Heart right ventricle (tissue), 16 donors: ENCODE results near the gene PTPRN. TPM values are rescaled to one million over a fixed set of nuclear protein-coding genes. Genes with fewer than 3 reads are reported as not detected.

Experiments used
- ATAC-seq, 8 donors: fragments of 200-7000 bp; cut with Tn5 transposase; one replicate each; pipeline ENCODE4 v1.9.1; 2020; ENCODE audit warnings: mild to moderate bottlenecking in 8 of 8, moderate library complexity in 8 of 8, moderate number of reproducible peaks in 1 of 8
- DNase-seq, 2 donors: peaks; one replicate each; pipeline ENCODE4 v3.0.0-alpha.2; 2020
- H3K27ac ChIP-seq, 10 donors: fragments of 200-600 bp; sonication (generic) in 2 of 10; one replicate each; pipeline versions ENCODE4 v1.5.0 to v1.8.0; 2020 to 2022; ENCODE audit warnings: mild to moderate bottlenecking in 3 of 10
- H3K27me3 ChIP-seq, 7 donors: fragments of 200-600 bp; one replicate each; pipeline ENCODE4 v1.8.0; 2021 to 2022; ENCODE audit warnings: mild to moderate bottlenecking in 2 of 7
- H3K36me3 ChIP-seq, 9 donors: fragments of 200-600 bp; sonication (generic) in 1 of 9; one replicate each; pipeline versions ENCODE4 v1.5.0 to v1.8.0; 2020 to 2022; ENCODE audit warnings: mild to moderate bottlenecking in 2 of 9
- H3K4me1 ChIP-seq, 9 donors: fragments of 200-600 bp; sonication (generic) in 1 of 9; one replicate each; pipeline versions ENCODE4 v1.5.0 to v1.8.0; 2020 to 2022; ENCODE audit warnings: mild to moderate bottlenecking in 4 of 9
- H3K4me3 ChIP-seq, 10 donors: fragments of 200-600 bp; sonication (generic) in 2 of 10; one replicate each; pipeline versions ENCODE4 v1.5.0 to v1.8.0; 2020 to 2022; ENCODE audit warnings: mild to moderate bottlenecking in 7 of 10, moderate library complexity in 2 of 10
- H3K9me3 ChIP-seq, 11 donors: fragments of 200-600 bp in 10 of 11; sonication (generic) in 2 of 11; one replicate each; pipeline versions ENCODE4 v1.5.0 to v1.8.0; 2013 to 2022; ENCODE audit warnings: mild to moderate bottlenecking in 2 of 11, control low read depth in 1 of 11, moderate library complexity in 1 of 11
- WGBS, 2 donors: extraction: QIAGEN DNeasy Blood & Tissue Kit; methylation state at CpG; one replicate each; pipeline ENCODE4 v1.1.7; 2013; ENCODE audit warnings: inconsistent platforms in 1 of 2; 5-methylcytosine and 5-hydroxymethylcytosine counted together
- intact Hi-C, 10 donors: fragments of 100-400 bp; cut with DNase I; formaldehyde crosslinking; loops; one replicate each; pipeline versions ENCODE4 v1.11.1 to v1.14.2; 2022
- polyA plus RNA-seq, 2 donors: library from polyadenylated mRNA; stranded (reverse); fragments of 200-250 nt; gene quantifications; one replicate each; pipeline ENCODE4 v1.2.3, GENCODE V29; 2013
- total RNA-seq, 10 donors: library from RNA; stranded (reverse); fragmentation: NEBNext Ultra II Directional in 3 of 10; extraction: Animal tissue kit (Norgen Biotek cat#: 25700) in 3 of 10; gene quantifications; one replicate each; pipeline versions ENCODE4 v1.2.1 to v1.2.4, GENCODE V29; 2021 to 2023
- TF ChIP-seq, protein P1 (sequence below), 9 donors: fragments of 200-600 bp; sonication (generic) in 2 of 9; IDR thresholded peaks; one replicate each; pipeline versions ENCODE4 v1.5.0 to v1.8.0; 2021 to 2022; ENCODE audit warnings: antibody characterized with exemption in 9 of 9, mild to moderate bottlenecking in 5 of 9, moderate library complexity in 1 of 9
- donor health status: Arrhythmogenic right ventricular cardiomyopathy.
- donor health status: ischemic (EF 13 %, LVEDD 7.1; RV severe dilation, severe dysfunction).
- donor health status: healthy with polysubstance abuse.
- donor health status: DM: no; HTN: yes; CAD: no.
- donor health status: DM: no; HTN: no; CAD: no.
- donor health status: ischemic (EF 25% LVEDD 6.9; RV normal size, moderate dysfunction).
- donor health status: ischemic (EF 25% LVEDD 5.7; RV mildly dilated, moderate dysfunction).
- donor health status: healthy.
- donor health status: DM: yes; HTN: yes; CAD: no.
- donor health status: Ischemic cardiomyopathy.
- donor health status: ischemic (EF 35%, LVEDD 5.7; RV mildly dilated, moderate dysfunction).
- donor health status: nonischemic (EF 11% LVEDD 7.7; RV severe dilation, severe dysfunction).
- donor health status: DM: yes; HTN: yes; CAD: no.
- donor health status: PGD.
- donor health status: ischemic (EF 29% LVEDD 5.4; RV normal size, mild dysfunction).
- donor health status: nonischemic (EF 23%, LVEDD 6.1; RV moderate dilation, normal function).

PTPRN gene
- total and polyA plus RNA-seq, 12 donors = 0.09 to 0.51 (median 0.31) TPM; not detected in 5

DNA sequence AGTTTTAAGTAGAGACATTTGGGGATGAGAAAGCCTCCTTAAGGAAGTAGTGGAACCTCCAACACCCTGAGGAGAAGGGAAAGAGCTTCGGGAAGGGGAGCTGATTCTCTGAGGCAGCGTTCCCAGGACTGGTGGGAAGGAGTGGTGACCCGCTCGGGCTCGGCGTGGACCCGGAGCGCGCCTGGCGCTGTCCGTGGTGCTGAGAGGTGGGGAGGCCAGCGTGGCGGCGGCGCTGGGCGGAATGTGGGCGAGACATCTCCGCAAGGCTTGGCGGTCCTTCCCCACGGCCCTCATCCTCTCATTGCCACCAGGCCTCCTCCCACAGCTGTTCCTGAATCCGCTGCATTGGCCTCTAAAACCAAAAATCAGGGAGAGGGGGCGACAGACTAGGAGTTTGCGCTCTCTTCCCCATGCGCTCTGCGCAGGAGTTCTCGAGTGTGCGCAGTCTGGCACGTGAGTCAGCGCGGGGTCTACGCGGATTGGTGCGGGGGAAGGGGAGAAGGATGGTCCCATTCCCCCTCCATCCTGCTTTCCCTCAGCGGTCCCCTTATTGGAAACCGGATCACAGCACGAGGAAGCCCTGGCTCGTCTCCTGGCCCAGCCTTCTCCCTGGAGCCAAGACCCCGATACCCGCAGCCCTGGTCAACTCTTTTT lies 22.5 kb upstream of the PTPRN start:
- no peak overlapping the region for H3K4me3 ChIP-seq
- H3K9me3 ChIP-seq = peaks cover 0 to 12% (median 0%) of the 10 kb centered on the region in 11 donors
- H3K27ac ChIP-seq = no peak overlapping the region
- H3K36me3 ChIP-seq = no peaks in the 10 kb centered on the region
- ATAC-seq = peak in 6 of 8 donors; percentile 65 to 83 (median 76)
- intact Hi-C loops = no loop called here
- TF ChIP-seq, protein P1, sequence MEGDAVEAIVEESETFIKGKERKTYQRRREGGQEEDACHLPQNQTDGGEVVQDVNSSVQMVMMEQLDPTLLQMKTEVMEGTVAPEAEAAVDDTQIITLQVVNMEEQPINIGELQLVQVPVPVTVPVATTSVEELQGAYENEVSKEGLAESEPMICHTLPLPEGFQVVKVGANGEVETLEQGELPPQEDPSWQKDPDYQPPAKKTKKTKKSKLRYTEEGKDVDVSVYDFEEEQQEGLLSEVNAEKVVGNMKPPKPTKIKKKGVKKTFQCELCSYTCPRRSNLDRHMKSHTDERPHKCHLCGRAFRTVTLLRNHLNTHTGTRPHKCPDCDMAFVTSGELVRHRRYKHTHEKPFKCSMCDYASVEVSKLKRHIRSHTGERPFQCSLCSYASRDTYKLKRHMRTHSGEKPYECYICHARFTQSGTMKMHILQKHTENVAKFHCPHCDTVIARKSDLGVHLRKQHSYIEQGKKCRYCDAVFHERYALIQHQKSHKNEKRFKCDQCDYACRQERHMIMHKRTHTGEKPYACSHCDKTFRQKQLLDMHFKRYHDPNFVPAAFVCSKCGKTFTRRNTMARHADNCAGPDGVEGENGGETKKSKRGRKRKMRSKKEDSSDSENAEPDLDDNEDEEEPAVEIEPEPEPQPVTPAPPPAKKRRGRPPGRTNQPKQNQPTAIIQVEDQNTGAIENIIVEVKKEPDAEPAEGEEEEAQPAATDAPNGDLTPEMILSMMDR (IDR thresholded peaks at IDR 0.05) = no peak
- DNase-seq = peak; percentile 13 to 40
- H3K27me3 ChIP-seq = peaks cover 0 to 88% (median 63%) of the 10 kb centered on the region in 7 donors
- H3K4me1 ChIP-seq = peaks cover 0 to 7% (median 0%) of the 10 kb centered on the region in 9 donors
- WGBS, 2 donors = 8% methylated on average over 35 to 39 of the region's 39 CpGs

DNA sequence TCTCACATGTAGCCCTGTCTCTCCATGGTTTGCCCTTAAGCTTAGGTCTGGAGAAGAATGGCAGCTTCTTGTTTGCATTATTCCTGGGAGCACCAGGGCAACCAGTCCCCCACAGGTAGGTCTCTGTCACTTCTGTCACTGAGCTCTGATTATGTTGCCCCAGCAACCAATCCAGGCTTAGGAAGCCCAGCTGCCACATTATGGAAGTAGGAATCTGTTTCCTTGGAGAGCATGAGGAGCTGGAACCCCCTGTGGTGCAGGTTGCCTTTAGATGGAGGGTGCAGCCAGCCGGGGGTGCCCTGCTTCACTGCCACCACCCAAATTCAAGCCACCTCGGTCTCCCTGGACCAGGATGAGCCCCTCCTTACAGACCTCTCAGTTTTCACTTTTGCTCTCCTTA lies 18.5 kb upstream of the PTPRN start:
- no peak overlapping the region for H3K27ac ChIP-seq
- peaks cover 0 to 7% (median 0%) of the 10 kb centered on the region in 9 donors for H3K4me1 ChIP-seq
- DNase-seq = no peak
- H3K9me3 ChIP-seq = no peaks in the 10 kb centered on the region
- intact Hi-C loops = no loop called here
- WGBS, 2 donors = 49 to 55% methylated on average over 2 of the region's 2 CpGs
- ATAC-seq = no peak
- no peaks in the 10 kb centered on the region for H3K36me3 ChIP-seq
- peaks cover 0 to 84% (median 49%) of the 10 kb centered on the region in 7 donors for H3K27me3 ChIP-seq
- H3K4me3 ChIP-seq = no peak overlapping the region
- TF ChIP-seq, protein P1 (IDR thresholded peaks at IDR 0.05) = no peak

DNA sequence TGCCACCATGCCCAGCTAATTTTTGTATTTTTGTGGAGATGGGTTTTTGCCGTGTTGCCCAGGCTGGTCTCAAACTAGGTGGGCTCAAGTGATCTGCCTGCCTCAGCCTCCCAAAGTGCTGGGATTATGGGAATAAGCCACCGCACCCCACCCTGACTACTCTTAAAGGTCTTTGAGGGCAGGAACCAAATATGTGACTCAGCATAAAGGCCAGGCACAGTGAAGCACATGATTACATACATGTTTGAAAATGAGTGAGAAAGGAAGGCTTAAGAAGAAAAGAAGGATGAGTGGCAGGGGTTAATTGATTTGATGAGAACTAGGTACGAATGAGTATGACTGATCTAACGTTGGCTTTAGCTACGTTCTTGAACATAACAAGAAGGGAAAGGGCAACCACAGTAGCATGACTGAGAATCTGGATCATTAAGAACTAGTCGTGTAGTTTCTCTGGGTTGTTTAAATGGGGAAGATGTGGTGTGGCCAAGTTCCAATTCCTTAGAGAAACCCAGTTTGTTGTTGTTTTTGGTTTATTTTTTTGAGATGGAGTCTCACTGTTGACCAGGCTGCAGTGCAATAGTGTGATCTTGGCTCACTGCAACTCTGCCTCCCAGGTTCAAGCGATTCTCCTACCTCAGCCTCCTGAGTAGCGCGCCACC lies 16.6 kb upstream of the PTPRN start:
- Histone ChIP-seq H3K27me3 (peaks cover 0 to 81% (median 37%) of the 10 kb centered on the region in 7 donors), H3K4me3 (no peak overlapping the region), H3K9me3 (no peaks in the 10 kb centered on the region), H3K4me1 (no peaks in the 10 kb centered on the region), H3K27ac (no peak overlapping the region), H3K36me3 (no peaks in the 10 kb centered on the region)
- 69 to 73% methylated on average over 9 of the region's 9 CpGs for WGBS, 2 donors
- intact Hi-C loops = no loop called here
- DNase-seq (no peak), ATAC-seq (no peak)
- TF ChIP-seq, protein P1 (IDR thresholded peaks at IDR 0.05) = no peak

DNA sequence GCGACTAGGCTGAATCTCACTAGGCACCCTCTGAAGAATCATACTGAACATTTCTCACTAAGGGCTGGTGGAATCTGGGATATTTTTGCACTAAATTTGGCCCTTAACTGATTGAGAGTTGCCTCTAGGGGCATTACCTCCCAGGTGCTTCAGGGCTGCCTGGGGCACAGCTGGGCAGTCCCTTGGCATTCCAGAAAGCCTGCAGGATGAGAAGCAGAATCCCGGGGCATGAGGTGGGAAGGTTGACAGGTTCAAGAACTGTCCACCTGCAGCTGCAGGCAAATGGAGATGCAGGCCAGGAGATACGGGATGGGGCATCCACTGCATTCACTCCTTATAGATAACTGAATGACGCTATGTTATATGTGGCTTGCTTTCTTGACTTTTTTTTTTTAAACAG lies 15.9 kb upstream of the PTPRN start:
- no peaks in the 10 kb centered on the region for H3K36me3 ChIP-seq
- TF ChIP-seq, protein P1 (IDR thresholded peaks at IDR 0.05) = no peak
- no peaks in the 10 kb centered on the region for H3K4me1 ChIP-seq
- ATAC-seq = no peak
- intact Hi-C loops = no loop called here
- 77 to 81% methylated on average over 4 of the region's 4 CpGs for WGBS, 2 donors
- no peak overlapping the region for H3K27ac ChIP-seq
- H3K4me3 ChIP-seq = no peak overlapping the region
- H3K27me3 ChIP-seq = peaks cover 0 to 79% (median 31%) of the 10 kb centered on the region in 7 donors
- no peak for DNase-seq
- H3K9me3 ChIP-seq = no peaks in the 10 kb centered on the region
